Endothelial cell of umbilical vein (primary cell): ENCODE data around the gene ARID1B. TPM values are rescaled to one million over a fixed set of nuclear protein-coding genes. Genes with fewer than 3 reads are reported as not detected.

Source experiments
- BruUV-seq: library from RNA; stranded (reverse); fragments of 400-500 nt; replicated peaks from 2 replicates; lab custom pipeline; 2021; lab: Mats Ljungman, UMichigan
- CTCF ChIA-PET: fragments of 300-600, 350-600 bp; sonication (Branson Sonifier 250); formaldehyde crosslinking; loops from one replicate; lab custom pipeline; 2021; ENCODE audit warnings: antibody characterized with exemption, inconsistent platforms; lab: Charles Lee
- POLR2A ChIA-PET: fragments of 300-600, 350-600 bp; sonication (Branson Sonifier 250); formaldehyde crosslinking; loops from one replicate; lab custom pipeline; 2021; ENCODE audit warnings: antibody characterized with exemption, inconsistent platforms; lab: Charles Lee
- DNase-seq: peaks from one replicate; pipeline ENCODE4 v3.0.0-alpha.2; 2011; ENCODE audit warnings: low read depth, low spot score
- FAIRE-seq: peaks from 2 replicates; lab custom pipeline; 2011; peaks lifted over from hg19 to GRCh38; lab: Jason Lieb, UNC
- H2AFZ ChIP-seq: 2 replicates; pipeline ENCODE4 v1.6.0; 2012; ENCODE audit warnings: low read depth, low read length, control low read depth, inconsistent platforms
- H3K27ac ChIP-seq: 2 replicates; pipeline ENCODE4 v1.5.1; 2011; ENCODE audit warnings: low read depth, mild to moderate bottlenecking, control low read depth, low read length, moderate library complexity; ENCODE audit not compliant: insufficient read depth
- H3K27me3 ChIP-seq, 2 experiments: 2 replicates each; pipeline versions ENCODE4 v1.6.0 to v1.6.1; 2011; ENCODE audit warnings: low read length in 2 of 2, mixed read lengths in 1 of 2; ENCODE audit not compliant: control insufficient read depth in 2 of 2, insufficient read depth in 2 of 2
- H3K36me3 ChIP-seq, 2 experiments: 2 replicates in 1 of 2; 3 replicates in 1 of 2; pipeline ENCODE4 v1.5.1; 2011; ENCODE audit warnings: low read length in 2 of 2, mild to moderate bottlenecking in 1 of 2, moderate library complexity in 1 of 2; ENCODE audit not compliant: control insufficient read depth in 2 of 2, insufficient read depth in 2 of 2; ENCODE audit errors: extremely low read depth in 1 of 2
- H3K4me1 ChIP-seq: 3 replicates; pipeline ENCODE4 v1.5.1; 2011; ENCODE audit warnings: mild to moderate bottlenecking, low read length; ENCODE audit not compliant: control insufficient read depth, insufficient read depth; ENCODE audit errors: extremely low read depth
- H3K4me2 ChIP-seq: 2 replicates; pipeline ENCODE4 v1.6.1; 2011; ENCODE audit warnings: low read length, control low read depth, mixed read lengths; ENCODE audit not compliant: insufficient read depth
- H3K4me3 ChIP-seq, 3 experiments: fragments of 200-600 bp in 1 of 3; sonication (generic), shearing (Covaris generic) in 1 of 3; replicated peaks in 1 of 3; 2 replicates each; pipeline ENCODE4 v1.5.1; 2011 to 2016; ENCODE audit warnings: control low read depth in 3 of 3, low read length in 3 of 3, mild to moderate bottlenecking in 2 of 3, inconsistent platforms in 1 of 3, low read depth in 1 of 3, moderate library complexity in 1 of 3; ENCODE audit not compliant: insufficient read depth in 1 of 3
- H3K79me2 ChIP-seq: 2 replicates; pipeline ENCODE4 v1.6.0; 2012; ENCODE audit warnings: low read length, inconsistent platforms; ENCODE audit not compliant: control insufficient read depth, insufficient read depth
- H3K9ac ChIP-seq: replicated peaks from 2 replicates; pipeline ENCODE3; 2011; ENCODE audit warnings: low read length, control low read depth; ENCODE audit not compliant: insufficient read depth; ENCODE audit errors: extremely low read depth
- H3K9me1 ChIP-seq: replicated peaks from 3 replicates; pipeline ENCODE4 v1.6.0; 2011; ENCODE audit warnings: mild to moderate bottlenecking, low read length; ENCODE audit not compliant: control insufficient read depth, insufficient read depth; ENCODE audit errors: extremely low read depth
- H3K9me3 ChIP-seq: replicated peaks from 2 replicates; pipeline ENCODE4 v1.5.1; 2012; ENCODE audit warnings: low read length, inconsistent platforms; ENCODE audit not compliant: control insufficient read depth, insufficient read depth
- H4K20me1 ChIP-seq: replicated peaks from 2 replicates; pipeline ENCODE3; 2011; ENCODE audit warnings: mild to moderate bottlenecking, low read length; ENCODE audit not compliant: control insufficient read depth, insufficient read depth; ENCODE audit errors: extremely low read depth
- EZH2 ChIP-seq: IDR thresholded peaks from 2 replicates; pipeline ENCODE4 v1.6.1; 2012; ENCODE audit warnings: borderline replicate concordance, low read depth, mild to moderate bottlenecking, moderate library complexity, low read length, inconsistent platforms; ENCODE audit not compliant: severe bottlenecking
- FOS ChIP-seq: IDR thresholded peaks from 2 replicates; pipeline ENCODE4 v1.6.1; 2011; ENCODE audit warnings: mild to moderate bottlenecking, low read length, moderate library complexity, borderline replicate concordance; ENCODE audit not compliant: insufficient read depth
- GATA2 ChIP-seq: IDR thresholded peaks from 2 replicates; pipeline ENCODE4 v1.7.0; 2011; ENCODE audit warnings: low read depth, mild to moderate bottlenecking, moderate library complexity, mixed read lengths, low read length; ENCODE audit not compliant: insufficient read length, insufficient read depth
- JUN ChIP-seq: IDR thresholded peaks from 2 replicates; pipeline ENCODE4 v1.6.1; 2011; ENCODE audit warnings: borderline replicate concordance, low read depth; ENCODE audit not compliant: insufficient read length, insufficient read depth
- MYC ChIP-seq: IDR thresholded peaks from one replicate; pipeline ENCODE4 v1.6.1; 2011; ENCODE audit warnings: mild to moderate bottlenecking, low read depth, low read length
- POLR2A ChIP-seq: IDR thresholded peaks from 2 replicates; pipeline ENCODE4 v1.6.1; 2012; ENCODE audit warnings: low read depth, mild to moderate bottlenecking, control low read depth, low read length
- POLR2AphosphoS5 ChIP-seq: IDR thresholded peaks from 2 replicates; pipeline ENCODE4 v1.6.1; 2012; ENCODE audit warnings: low read depth, mild to moderate bottlenecking, control low read depth, low read length, moderate library complexity; ENCODE audit not compliant: insufficient read depth
- dilution Hi-C: fragments of 300-500 bp; cut with MboI; formaldehyde crosslinking; loops from one replicate; pipeline ENCODE4 v1.15.0; 2019; ENCODE audit warnings: low sequenced_read_pairs; ENCODE audit not compliant: extremely low pct_ligation_motif_present
- intact Hi-C: fragments of 100-400 bp; cut with micrococcal nuclease; formaldehyde crosslinking; loops from one replicate; pipeline ENCODE4 v1.10.0; 2022
- polyA plus RNA-seq, 4 experiments: library from polyadenylated mRNA; depleted of rRNA in 3 of 4; stranded (reverse) in 3 of 4; unstranded in 1 of 4; fragments of >200 nt; gene quantifications; 2 replicates each; pipeline versions ENCODE4 v1.2.1 to v1.2.3, GENCODE V29; 2011 to 2012; ENCODE audit warnings: missing spikeins in 1 of 4
- total RNA-seq: library from RNA; stranded (reverse); gene quantifications from 2 replicates; pipeline ENCODE4 v1.2.3, GENCODE V29; 2021
- TF ChIP-seq, protein P1 (sequence below), 2 donors: IDR thresholded peaks; 1 replicate in 1 of 2; 2 replicates in 1 of 2; pipeline ENCODE4 v1.5.1; 2011; ENCODE audit warnings: low read length in 2 of 2, mild to moderate bottlenecking in 2 of 2, moderate library complexity in 2 of 2, control low read depth in 1 of 2, inconsistent platforms in 1 of 2, low read depth in 1 of 2; ENCODE audit not compliant: insufficient read depth in 1 of 2; ENCODE audit errors: extremely low read depth in 1 of 2
- TF ChIP-seq, protein P2 (sequence below): IDR thresholded peaks from 2 replicates; pipeline ENCODE4 v1.6.1; 2011; ENCODE audit not compliant: insufficient read depth, insufficient read length

Gene ARID1B
- total and polyA plus RNA-seq, 2 donors (not counting 3 experiments of a cell fraction or from before 2014, with no cell fraction given), result 21.8 to 89.5 TPM

DNA sequence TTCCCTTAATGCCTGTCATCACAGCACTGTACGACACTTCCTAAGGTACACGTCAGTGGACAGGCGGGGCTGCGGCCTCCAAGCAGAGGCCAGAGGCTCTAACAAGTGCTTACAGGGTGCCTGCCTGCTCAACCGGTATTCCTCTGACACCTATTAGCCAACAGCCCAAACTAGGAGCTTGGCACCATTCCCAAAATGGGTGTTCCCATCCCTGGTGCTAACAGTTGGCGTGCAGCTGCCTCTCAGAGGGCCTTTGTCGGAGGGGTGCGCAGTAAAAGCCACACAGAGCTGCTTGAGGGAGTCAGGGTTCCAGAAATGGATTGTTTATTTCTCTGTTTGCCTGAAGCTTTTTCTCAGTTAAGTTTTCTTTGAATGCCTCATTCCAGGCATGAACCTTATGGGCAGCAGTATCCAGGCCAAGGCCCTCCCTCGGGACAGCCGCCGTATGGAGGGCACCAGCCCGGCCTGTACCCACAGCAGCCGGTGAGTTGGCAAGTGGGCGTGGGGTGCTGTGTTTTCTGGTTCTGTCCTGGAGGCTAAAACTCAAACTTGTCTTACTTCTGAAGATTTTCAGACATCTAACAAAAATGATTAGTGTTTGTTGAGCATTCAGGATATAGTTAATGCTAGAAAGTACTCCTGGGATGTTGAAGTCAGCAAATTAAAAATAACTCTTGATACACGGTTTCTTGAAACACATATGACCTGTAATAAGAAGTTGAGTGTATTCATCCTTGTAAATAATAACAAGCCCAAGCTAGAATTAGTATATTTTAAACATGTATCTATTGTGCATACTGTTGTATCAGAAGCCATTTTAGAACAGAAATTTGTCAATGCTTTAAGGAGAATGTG is 421.5 kb downstream of the ARID1B start:
- no peak for TF ChIP-seq POLR2A
- TF ChIP-seq, protein P1, sequence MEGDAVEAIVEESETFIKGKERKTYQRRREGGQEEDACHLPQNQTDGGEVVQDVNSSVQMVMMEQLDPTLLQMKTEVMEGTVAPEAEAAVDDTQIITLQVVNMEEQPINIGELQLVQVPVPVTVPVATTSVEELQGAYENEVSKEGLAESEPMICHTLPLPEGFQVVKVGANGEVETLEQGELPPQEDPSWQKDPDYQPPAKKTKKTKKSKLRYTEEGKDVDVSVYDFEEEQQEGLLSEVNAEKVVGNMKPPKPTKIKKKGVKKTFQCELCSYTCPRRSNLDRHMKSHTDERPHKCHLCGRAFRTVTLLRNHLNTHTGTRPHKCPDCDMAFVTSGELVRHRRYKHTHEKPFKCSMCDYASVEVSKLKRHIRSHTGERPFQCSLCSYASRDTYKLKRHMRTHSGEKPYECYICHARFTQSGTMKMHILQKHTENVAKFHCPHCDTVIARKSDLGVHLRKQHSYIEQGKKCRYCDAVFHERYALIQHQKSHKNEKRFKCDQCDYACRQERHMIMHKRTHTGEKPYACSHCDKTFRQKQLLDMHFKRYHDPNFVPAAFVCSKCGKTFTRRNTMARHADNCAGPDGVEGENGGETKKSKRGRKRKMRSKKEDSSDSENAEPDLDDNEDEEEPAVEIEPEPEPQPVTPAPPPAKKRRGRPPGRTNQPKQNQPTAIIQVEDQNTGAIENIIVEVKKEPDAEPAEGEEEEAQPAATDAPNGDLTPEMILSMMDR (IDR thresholded peaks at IDR 0.05; ENCODE audit: extremely low read depth in 1 of 2, insufficient read depth in 1 of 2, low read depth in 1 of 2, low read length in 2 of 2), result no peak
- TF ChIP-seq, protein P2, sequence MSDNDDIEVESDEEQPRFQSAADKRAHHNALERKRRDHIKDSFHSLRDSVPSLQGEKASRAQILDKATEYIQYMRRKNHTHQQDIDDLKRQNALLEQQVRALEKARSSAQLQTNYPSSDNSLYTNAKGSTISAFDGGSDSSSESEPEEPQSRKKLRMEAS, result no peak
- no peak for TF ChIP-seq JUN
- TF ChIP-seq MYC, result no peak
- no peak for TF ChIP-seq GATA2
- no peak for TF ChIP-seq POLR2AphosphoS5
- no peak for TF ChIP-seq EZH2
- TF ChIP-seq FOS, result no peak
- Histone ChIP-seq H3K36me3 (peaks cover 5 to 30% of the 10 kb centered on the region in 2 experiments), H3K9ac (no peak overlapping the region), H3K9me1 (no peaks in the 10 kb centered on the region), H4K20me1 (no peaks in the 10 kb centered on the region), H3K9me3 (no peaks in the 10 kb centered on the region), H3K4me1 (no peaks in the 10 kb centered on the region), H3K4me3 (no peak overlapping the region), H3K27ac (no peak overlapping the region), H3K79me2 (no peaks in the 10 kb centered on the region), H3K27me3 (no peaks in the 10 kb centered on the region), H3K4me2 (no peak overlapping the region), H2AFZ (no peak overlapping the region)
- FAIRE-seq, result no peak
- intact Hi-C loops, result no loop called here
- dilution Hi-C loops, result no loop called here
- BruUV-seq, result no TSS peak
- no peak for DNase-seq
- CTCF ChIA-PET, result interaction anchor here (1.4 kb wide), 1 partner anchor 13 kb away, joined by 3 read pairs; no protein-coding TSS in a partner anchor
- POLR2A ChIA-PET, result no interaction called here
